ENCODE data around the gene TSPO. TPM values are rescaled to one million over a fixed set of nuclear protein-coding genes. Genes with fewer than 3 reads are reported as not detected.

The TSPO gene
- total and polyA plus RNA-seq, 9 of the 15 experiments (the other 6 are each of a cell fraction or from before 2014, with no cell fraction given): 4.9 to 126 (median 25.3) TPM

DNA sequence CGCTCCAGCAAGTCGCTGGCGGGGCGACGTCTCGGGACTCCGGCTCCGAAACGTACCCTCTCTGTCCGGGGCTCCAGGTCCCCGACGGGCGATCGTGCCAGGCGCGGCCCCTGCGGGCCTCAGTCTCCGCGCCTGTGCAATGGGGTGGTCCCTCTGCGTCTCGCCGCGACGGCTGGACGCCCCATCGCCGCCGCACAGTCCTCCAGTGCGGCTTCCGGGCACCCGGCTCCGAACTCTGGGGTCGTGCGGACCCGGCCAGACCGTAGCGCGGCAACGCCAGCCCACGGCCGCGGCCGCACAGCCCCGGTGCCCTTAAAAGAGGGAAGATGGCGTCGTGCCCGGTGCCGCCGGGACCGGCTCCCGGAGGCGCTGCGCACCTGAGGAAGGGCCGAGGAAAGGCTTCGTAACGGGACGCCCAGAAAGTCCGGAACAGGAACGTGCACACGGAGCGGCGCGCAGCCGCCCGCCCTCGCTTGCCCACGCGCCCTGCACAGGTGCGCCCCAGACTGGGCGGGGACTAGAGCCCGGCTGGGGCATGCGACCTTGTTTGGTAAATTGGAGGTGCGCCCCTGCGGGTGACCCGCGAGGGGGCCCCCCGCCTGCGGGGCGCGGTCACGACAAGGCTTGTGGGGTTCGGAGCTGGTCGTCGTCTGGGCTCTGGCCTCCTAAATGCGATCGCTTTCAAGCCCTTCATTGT, 40.3 kb upstream of the TSPO start:
- H2AFZ ChIP-seq (ENCODE audit: low read depth, low read length): peak overlapping the region; percentile 80
- H3K9me1 ChIP-seq (ENCODE audit: control insufficient read depth, insufficient read depth, low read length): no peaks in the 10 kb centered on the region
- peak overlapping the region; percentile 37 for H3K4me3 ChIP-seq
- intact Hi-C loops (cut with micrococcal nuclease): no loop called here
- no peaks in the 10 kb centered on the region for H3K36me3 ChIP-seq (ENCODE audit: control insufficient read depth, insufficient read depth, low read length)
- peak overlapping the region in 1 of 2 experiments; percentile 89; a peak in 2 of 4 replicates for H3K9ac ChIP-seq (ENCODE audit: insufficient read depth in 1 of 2, low read depth in 2 of 2, low read length in 2 of 2)
- H4K20me1 ChIP-seq (replicated peaks; ENCODE audit: control insufficient read depth, insufficient read depth, low read length): no peaks in the 10 kb centered on the region
- DNase-seq (ENCODE audit: extremely low read depth in 1 of 4, low spot score in 3 of 4) (peak in 1 of 4 experiments; percentile 15), ATAC-seq (peak; percentile 26; the same call in 2 of the 3 replicates), FAIRE-seq (no peak)
- no peak for TF ChIP-seq PCBP2 (IDR thresholded peaks at IDR 0.05; ENCODE audit: low read depth, low read length, poor library complexity, severe bottlenecking)
- TF ChIP-seq KDM1A (IDR thresholded peaks at IDR 0.05): 0 out of 4 replicates have a peak, but pooled peaks of 1 of the 2 experiments have one; percentile 14
- no peak for TF ChIP-seq ZNF133 (CRISPR knock-in tag; IDR thresholded peaks at IDR 0.05)
- TF ChIP-seq RBFOX2 (IDR thresholded peaks at IDR 0.05; ENCODE audit: low read depth, low read length): peak; percentile 26; the same call in 1 of the 2 replicates
- no peak for TF ChIP-seq PURB (CRISPR knock-in tag; IDR thresholded peaks at IDR 0.05; ENCODE audit: low read depth)
- TF ChIP-seq, protein P1, sequence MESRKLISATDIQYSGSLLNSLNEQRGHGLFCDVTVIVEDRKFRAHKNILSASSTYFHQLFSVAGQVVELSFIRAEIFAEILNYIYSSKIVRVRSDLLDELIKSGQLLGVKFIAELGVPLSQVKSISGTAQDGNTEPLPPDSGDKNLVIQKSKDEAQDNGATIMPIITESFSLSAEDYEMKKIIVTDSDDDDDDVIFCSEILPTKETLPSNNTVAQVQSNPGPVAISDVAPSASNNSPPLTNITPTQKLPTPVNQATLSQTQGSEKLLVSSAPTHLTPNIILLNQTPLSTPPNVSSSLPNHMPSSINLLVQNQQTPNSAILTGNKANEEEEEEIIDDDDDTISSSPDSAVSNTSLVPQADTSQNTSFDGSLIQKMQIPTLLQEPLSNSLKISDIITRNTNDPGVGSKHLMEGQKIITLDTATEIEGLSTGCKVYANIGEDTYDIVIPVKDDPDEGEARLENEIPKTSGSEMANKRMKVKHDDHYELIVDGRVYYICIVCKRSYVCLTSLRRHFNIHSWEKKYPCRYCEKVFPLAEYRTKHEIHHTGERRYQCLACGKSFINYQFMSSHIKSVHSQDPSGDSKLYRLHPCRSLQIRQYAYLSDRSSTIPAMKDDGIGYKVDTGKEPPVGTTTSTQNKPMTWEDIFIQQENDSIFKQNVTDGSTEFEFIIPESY (CRISPR knock-in tag; IDR thresholded peaks at IDR 0.05): peak; percentile 38; the same call in 1 of the 2 replicates
- TF ChIP-seq CXXC5 (CRISPR knock-in tag; IDR thresholded peaks at IDR 0.05): peak; percentile 13; the same call in 1 of the 2 replicates
- 0 out of 2 replicates have a peak, but pooled peaks have one; percentile 2 for TF ChIP-seq SMAD4 (CRISPR knock-in tag; conservative IDR thresholded peaks at IDR 0.05)
- TF ChIP-seq RBM25 (IDR thresholded peaks at IDR 0.05; ENCODE audit: low read depth, low read length, severe bottlenecking): peak; percentile 97
- TF ChIP-seq NELFE (IDR thresholded peaks at IDR 0.05; ENCODE audit: insufficient read depth, insufficient read length): no peak
- 0 out of 2 replicates have a peak, but pooled peaks have one; percentile 22 for TF ChIP-seq POLR2G (IDR thresholded peaks at IDR 0.05; ENCODE audit: low read depth, low read length)
- in situ Hi-C loops (cut with MboI): no loop called here
- no peak overlapping the region for H3K27ac ChIP-seq (ENCODE audit: extremely low read depth, low read depth, low read length)
- ChIA-PET POLR2A (no interaction called here), CTCF (ENCODE audit: low intra/inter-chr PET ratio) (no interaction called here)
- BruUV-seq (replicated peaks): no TSS peak
- no peaks in the 10 kb centered on the region for H3K79me2 ChIP-seq (ENCODE audit: control insufficient read depth, insufficient read depth, low read length)
- peaks cover 4 to 17% of the 10 kb centered on the region in 2 experiments; a peak in 3 of 5 replicates for H3K4me1 ChIP-seq (replicated peaks in 1 of 2; ENCODE audit: control insufficient read depth in 2 of 2, insufficient read depth in 2 of 2, low read length in 2 of 2)
- H3K9me3 ChIP-seq (replicated peaks; ENCODE audit: control insufficient read depth, insufficient read depth, low read depth, low read length): no peaks in the 10 kb centered on the region
- WGBS (ENCODE audit: insufficient coverage, low coverage, missing lambda C conversion rate): 24% methylated on average over 31 of the region's 86 CpGs
- peaks cover 0 to 8% of the 10 kb centered on the region in 2 experiments; a peak in 2 of 5 replicates for H3K27me3 ChIP-seq (ENCODE audit: control insufficient read depth in 2 of 2, insufficient read depth in 2 of 2, low read length in 2 of 2)
- H3K4me2 ChIP-seq (ENCODE audit: insufficient read depth, low read length): peak overlapping the region; percentile 52
